OCI-LY1 (cell line): Measurements from ENCODE around the gene GPT2.

ENCODE experiments used
- H2AFZ ChIP-seq: fragments of 200-600 bp; sonication (generic), shearing (Covaris generic); 2 replicates; pipeline ENCODE4 v1.6.0; 2014; ENCODE audit warnings: antibody characterized with exemption, mild to moderate bottlenecking, low read length
- H3F3A ChIP-seq: fragments of 200-600 bp; sonication (generic), shearing (Covaris generic); 2 replicates; pipeline ENCODE4 v1.6.0; 2014; ENCODE audit warnings: mild to moderate bottlenecking, antibody characterized with exemption, low read length, moderate library complexity; ENCODE audit not compliant: insufficient read depth
- H3K27ac ChIP-seq: fragments of 200-600 bp; sonication (generic); 2 replicates; pipeline ENCODE4 v1.5.1; 2014; ENCODE audit warnings: low read length, mixed run types, mild to moderate bottlenecking, low read depth; ENCODE audit not compliant: poor library complexity, severe bottlenecking
- H3K27me3 ChIP-seq: fragments of 200-600 bp; sonication (generic); 2 replicates; pipeline ENCODE4 v1.6.0; 2014; ENCODE audit warnings: antibody characterized with exemption, mild to moderate bottlenecking, low read length, moderate library complexity; ENCODE audit not compliant: insufficient read depth
- H3K36me3 ChIP-seq: fragments of 200-600 bp; sonication (generic); 2 replicates; pipeline ENCODE4 v1.6.1; 2014; ENCODE audit warnings: mild to moderate bottlenecking, antibody characterized with exemption, low read length, moderate library complexity, mixed read lengths; ENCODE audit not compliant: insufficient read depth
- H3K4me1 ChIP-seq: fragments of 200-600 bp; sonication (generic); 2 replicates; pipeline ENCODE4 v1.5.1; 2014; ENCODE audit warnings: mild to moderate bottlenecking, low read length, moderate library complexity; ENCODE audit not compliant: insufficient read depth, severe bottlenecking
- H3K4me2 ChIP-seq: fragments of 200-600 bp; sonication (generic), shearing (Covaris generic); 2 replicates; pipeline ENCODE4 v1.6.1; 2014; ENCODE audit warnings: low read length
- H3K4me3 ChIP-seq: fragments of 200-600 bp; sonication (generic); 2 replicates; pipeline ENCODE4 v1.5.1; 2014; ENCODE audit warnings: low read length, low read depth, mild to moderate bottlenecking, mixed read lengths; ENCODE audit not compliant: poor library complexity, severe bottlenecking
- H3K79me2 ChIP-seq: fragments of 200-600 bp; shearing (Covaris generic); 2 replicates; pipeline ENCODE4 v1.6.1; 2016; ENCODE audit warnings: mixed run types, low read length, mixed read lengths; ENCODE audit not compliant: insufficient read depth
- H3K9ac ChIP-seq: fragments of 200-600 bp; sonication (generic), shearing (Covaris generic); 2 replicates; pipeline ENCODE4 v1.6.1; 2014; ENCODE audit warnings: mild to moderate bottlenecking, low read length, mixed read lengths
- H3K9me2 ChIP-seq: fragments of 200-600 bp; sonication (generic), shearing (Covaris generic); 2 replicates; pipeline ENCODE4 v1.6.1; 2014; ENCODE audit warnings: low read depth, mild to moderate bottlenecking, low read length, mixed read lengths
- H3K9me3 ChIP-seq: fragments of 200-600 bp; shearing (Covaris generic); 2 replicates; pipeline ENCODE4 v1.6.1; 2014; ENCODE audit warnings: low read length, mixed read lengths
- H4K20me1 ChIP-seq: fragments of 200-600 bp; sonication (generic), shearing (Covaris generic); 2 replicates; pipeline ENCODE4 v1.6.0; 2016; ENCODE audit warnings: mild to moderate bottlenecking, low read length; ENCODE audit not compliant: insufficient read depth
- EZH2 ChIP-seq: fragments of 200-600 bp; sonication (generic), shearing (Covaris generic); IDR thresholded peaks from 2 replicates; pipeline ENCODE4 v1.8.0; 2017; ENCODE audit warnings: borderline replicate concordance, mixed run types, mild to moderate bottlenecking, antibody characterized with exemption, low read length, moderate library complexity, mixed read lengths
- TF ChIP-seq, protein P1 (sequence below): fragments of 200-600 bp; sonication (generic), shearing (Covaris generic); IDR thresholded peaks from 2 replicates; pipeline ENCODE4 v1.5.1; 2017; ENCODE audit warnings: mild to moderate bottlenecking, antibody characterized with exemption, low read length, moderate library complexity, mixed read lengths

GPT2 gene

GRCh38 chr16:46974352-46974751 is 90.2 kb downstream of the GPT2 start:
- no peak for TF ChIP-seq EZH2
- TF ChIP-seq, protein P1, sequence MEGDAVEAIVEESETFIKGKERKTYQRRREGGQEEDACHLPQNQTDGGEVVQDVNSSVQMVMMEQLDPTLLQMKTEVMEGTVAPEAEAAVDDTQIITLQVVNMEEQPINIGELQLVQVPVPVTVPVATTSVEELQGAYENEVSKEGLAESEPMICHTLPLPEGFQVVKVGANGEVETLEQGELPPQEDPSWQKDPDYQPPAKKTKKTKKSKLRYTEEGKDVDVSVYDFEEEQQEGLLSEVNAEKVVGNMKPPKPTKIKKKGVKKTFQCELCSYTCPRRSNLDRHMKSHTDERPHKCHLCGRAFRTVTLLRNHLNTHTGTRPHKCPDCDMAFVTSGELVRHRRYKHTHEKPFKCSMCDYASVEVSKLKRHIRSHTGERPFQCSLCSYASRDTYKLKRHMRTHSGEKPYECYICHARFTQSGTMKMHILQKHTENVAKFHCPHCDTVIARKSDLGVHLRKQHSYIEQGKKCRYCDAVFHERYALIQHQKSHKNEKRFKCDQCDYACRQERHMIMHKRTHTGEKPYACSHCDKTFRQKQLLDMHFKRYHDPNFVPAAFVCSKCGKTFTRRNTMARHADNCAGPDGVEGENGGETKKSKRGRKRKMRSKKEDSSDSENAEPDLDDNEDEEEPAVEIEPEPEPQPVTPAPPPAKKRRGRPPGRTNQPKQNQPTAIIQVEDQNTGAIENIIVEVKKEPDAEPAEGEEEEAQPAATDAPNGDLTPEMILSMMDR, result no peak
- Histone ChIP-seq H3K27ac (peak overlapping the region; percentile 71), H3K4me2 (peak overlapping the region; percentile 97), H3K27me3 (no peaks in the 10 kb centered on the region), H3K9me3 (no peaks in the 10 kb centered on the region), H3K4me3 (peak overlapping the region; percentile 77), H3K4me1 (peaks cover 34% of the 10 kb centered on the region), H3K79me2 (peaks cover 31% of the 10 kb centered on the region), H3K9ac (peak overlapping the region; percentile 75), H2AFZ (no peak overlapping the region), H3K36me3 (peaks cover 16% of the 10 kb centered on the region), H3F3A (peaks cover 2% of the 10 kb centered on the region; the same call in 1 of the 2 replicates), H4K20me1 (0 out of 2 replicates have a peak, but pooled peaks cover 7% of the 10 kb centered on the region), H3K9me2 (no peaks in the 10 kb centered on the region)

- TF ChIP-seq EZH2, result no peak
- TF ChIP-seq, protein P1, result no peak
- Histone ChIP-seq H3K4me1 (peaks cover 31% of the 10 kb centered on the region), H3K9me2 (no peaks in the 10 kb centered on the region), H3K9me3 (no peaks in the 10 kb centered on the region), H3K27me3 (no peaks in the 10 kb centered on the region), H3K79me2 (peaks cover 24% of the 10 kb centered on the region), H3K4me2 (no peak overlapping the region), H2AFZ (no peak overlapping the region), H3K9ac (no peak overlapping the region), H3K4me3 (no peak overlapping the region), H3K27ac (no peak overlapping the region), H4K20me1 (0 out of 2 replicates have a peak, but pooled peaks cover 7% of the 10 kb centered on the region), H3K36me3 (peaks cover 9% of the 10 kb centered on the region), H3F3A (peaks cover 2% of the 10 kb centered on the region; the same call in 1 of the 2 replicates)
Observed at GRCh38 chr16:46975165-46975564, 91.0 kb downstream of the GPT2 start.

- Histone ChIP-seq H3K4me1 (peaks cover 29% of the 10 kb centered on the region), H3K79me2 (peaks cover 21% of the 10 kb centered on the region), H3K9ac (0 out of 2 replicates have a peak overlapping the region, but pooled peaks have one; percentile 7), H3K27ac (no peak overlapping the region), H3F3A (peaks cover 2% of the 10 kb centered on the region; the same call in 1 of the 2 replicates), H3K27me3 (no peaks in the 10 kb centered on the region), H2AFZ (no peak overlapping the region), H3K9me3 (no peaks in the 10 kb centered on the region), H4K20me1 (0 out of 2 replicates have a peak, but pooled peaks cover 7% of the 10 kb centered on the region), H3K9me2 (no peaks in the 10 kb centered on the region), H3K4me2 (no peak overlapping the region), H3K4me3 (no peak overlapping the region), H3K36me3 (peaks cover 4% of the 10 kb centered on the region; the same call in 1 of the 2 replicates)
- TF ChIP-seq EZH2, result no peak
- TF ChIP-seq, protein P1, result no peak
Observed at GRCh38 chr16:46975908-46976470, 91.8 kb downstream of the GPT2 start.
